GM12878 (cell line): ENCODE measurements around the gene ADAMTS4. TPM values are rescaled to one million over a fixed set of nuclear protein-coding genes. Genes with fewer than 3 reads are reported as not detected.

Experiments used
- ATAC-seq: fragments of 200-7000 bp; cut with Tn5 transposase; 3 replicates; pipeline ENCODE4 v1.9.1; 2020; ENCODE audit warnings: mild to moderate bottlenecking, moderate library complexity
- BruUV-seq: library from RNA; stranded (reverse); fragments of 400-500 nt; replicated peaks from 2 replicates; lab custom pipeline; 2021; lab: Mats Ljungman, UMichigan
- CTCF ChIA-PET: fragments of 300-600 bp; sonication (Branson Sonifier 250); formaldehyde crosslinking; extraction: SDS; loops from one replicate; lab custom pipeline; 2021; ENCODE audit warnings: inconsistent platforms; lab: Yijun Ruan, JAX
- POLR2A ChIA-PET: fragments of 350-600 bp; formaldehyde crosslinking; extraction: SDS; loops from one replicate; lab custom pipeline; 2021; ENCODE audit warnings: inconsistent platforms; lab: Charles Lee
- RAD21 ChIA-PET: fragments of 300-600 bp; sonication (Branson Sonifier 250); formaldehyde crosslinking; loops from one replicate; lab custom pipeline; 2023; ENCODE audit warnings: antibody characterized with exemption; ENCODE audit not compliant: unreplicated experiment; lab: Charles Lee
- SMC1A ChIA-PET: fragments of 300-600 bp; sonication (Branson Sonifier 250); formaldehyde crosslinking; loops from one replicate; lab custom pipeline; 2023; ENCODE audit not compliant: unreplicated experiment, uncharacterized antibody; lab: Charles Lee
- DNase-seq: peaks from one replicate; pipeline ENCODE4 v3.0.0-alpha.2; 2011; ENCODE audit warnings: low read depth, low spot score
- FAIRE-seq: peaks from 3 replicates; lab custom pipeline; 2011; peaks lifted over from hg19 to GRCh38; lab: Jason Lieb, UNC
- H2AFZ ChIP-seq: 2 replicates; pipeline ENCODE4 v1.6.0; 2011; ENCODE audit warnings: low read depth, low read length, control low read depth; ENCODE audit not compliant: control insufficient read depth
- H3K27ac ChIP-seq: 2 replicates; pipeline ENCODE4 v1.5.1; 2011; ENCODE audit warnings: control low read depth; ENCODE audit not compliant: control insufficient read depth, insufficient read depth
- H3K27me3 ChIP-seq, 2 experiments: replicated peaks in 1 of 2; 2 replicates each; pipeline versions ENCODE4 v1.6.0 to v1.6.1; 2011; ENCODE audit warnings: low read length in 1 of 2; ENCODE audit not compliant: control insufficient read depth in 2 of 2, insufficient read depth in 2 of 2
- H3K36me3 ChIP-seq, 2 experiments: 2 replicates each; pipeline ENCODE4 v1.5.1; 2011; ENCODE audit warnings: low read length in 1 of 2; ENCODE audit not compliant: control insufficient read depth in 2 of 2, insufficient read depth in 2 of 2
- H3K4me1 ChIP-seq: 2 replicates; pipeline ENCODE4 v1.6.1; 2011; ENCODE audit warnings: mild to moderate bottlenecking, low read length, moderate library complexity, mixed read lengths; ENCODE audit not compliant: control insufficient read depth, insufficient read depth
- H3K4me2 ChIP-seq: 2 replicates; pipeline ENCODE4 v1.6.0; 2011; ENCODE audit warnings: control low read depth; ENCODE audit not compliant: control insufficient read depth, insufficient read depth
- H3K4me3 ChIP-seq: fragments of 200-600 bp; sonication (generic); 2 replicates; pipeline ENCODE4 v1.5.1; 2016
- H3K79me2 ChIP-seq: 2 replicates; pipeline ENCODE4 v1.6.0; 2011; ENCODE audit warnings: low read length; ENCODE audit not compliant: control insufficient read depth, insufficient read depth
- H3K9ac ChIP-seq: 2 replicates; pipeline ENCODE4 v1.8.0; 2011; ENCODE audit warnings: low read length, control low read depth, mixed read lengths; ENCODE audit not compliant: control insufficient read depth, insufficient read depth
- H3K9me3 ChIP-seq: replicated peaks from 3 replicates; pipeline ENCODE4 v1.5.1; 2011; ENCODE audit warnings: mild to moderate bottlenecking, low read length; ENCODE audit not compliant: control insufficient read depth, insufficient read depth
- H4K20me1 ChIP-seq: 2 replicates; pipeline ENCODE4 v1.6.0; 2011; ENCODE audit not compliant: control insufficient read depth, insufficient read depth
- ESRRA ChIP-seq: IDR thresholded peaks from 2 replicates; pipeline ENCODE4 v1.6.1; 2012; ENCODE audit warnings: mild to moderate bottlenecking, low read length, improper control_type of control experiment
- FOXM1 ChIP-seq: IDR thresholded peaks from 2 replicates; pipeline ENCODE4 v1.6.1; 2012; ENCODE audit warnings: low read depth, mild to moderate bottlenecking, inconsistent platforms, low read length, moderate library complexity
- RAD51 ChIP-seq: fragments of 450-650 bp; IDR thresholded peaks from 2 replicates; pipeline ENCODE4 v1.6.1; 2016; ENCODE audit warnings: moderate library complexity, mild to moderate bottlenecking, inconsistent platforms
- WGBS: methylation state at CpG from one replicate; pipeline ENCODE4 v1.1.6; 2016; ENCODE audit warnings: low lambda C conversion rate; ENCODE audit not compliant: insufficient replicate concordance, insufficient coverage; ENCODE audit errors: missing lambda C conversion rate; 5-methylcytosine and 5-hydroxymethylcytosine counted together
- in situ Hi-C: fragments of 300-500 bp; cut with MboI; formaldehyde crosslinking; loops from 9 replicates; pipeline ENCODE4 v1.14.3; 2018; ENCODE audit warnings: mixed read lengths
- intact Hi-C: fragments of 100-400 bp; cut with micrococcal nuclease; formaldehyde crosslinking; loops from one replicate; pipeline ENCODE4 v1.14.2; 2022; ENCODE audit not compliant: unreplicated experiment
- polyA plus RNA-seq, 11 experiments: library from polyadenylated mRNA; depleted of rRNA in 4 of 11; unstranded in 6 of 11; stranded (reverse) in 5 of 11; fragments of >200 nt; fragmentation: Nextera tagmentation in 4 of 11; fragmentation: Illumina TruSeq in 1 of 11; extraction: Ambion mirVana in 4 of 11; extraction: Trizol in 1 of 11; gene quantifications; 1 replicate in 1 of 11; 2 replicates in 10 of 11; pipeline versions ENCODE4 v1.2.1 to v1.2.3, GENCODE V29; 2011 to 2016; ENCODE audit warnings: inconsistent platforms in 2 of 11, missing spikeins in 2 of 11, low read depth in 1 of 11
- total RNA-seq, 4 experiments: library from RNA; depleted of rRNA in 3 of 4; stranded (reverse); fragments of >200 nt in 3 of 4; fragmentation: Illumina TruSeq in 1 of 4; extraction: Trizol in 1 of 4; gene quantifications; 2 replicates each; pipeline versions ENCODE4 v1.2.1 to v1.2.3, GENCODE V29; 2013 to 2021
- TF ChIP-seq, protein P1 (sequence below): fragments of 450-650 bp; IDR thresholded peaks from 2 replicates; pipeline ENCODE4 v1.6.1; 2016; ENCODE audit warnings: mild to moderate bottlenecking
- TF ChIP-seq, protein P2 (sequence below): fragments of 150-350 bp; IDR thresholded peaks from 2 replicates; pipeline ENCODE4 v1.6.1; 2014; ENCODE audit warnings: mild to moderate bottlenecking, low read depth, low read length

Gene ADAMTS4
- total and polyA plus RNA-seq, 10 of the 15 experiments (the other 5 are each of a cell fraction or from before 2014, with no cell fraction given) = 0.01 to 0.13 (median 0.05) TPM; not detected in 2

DNA sequence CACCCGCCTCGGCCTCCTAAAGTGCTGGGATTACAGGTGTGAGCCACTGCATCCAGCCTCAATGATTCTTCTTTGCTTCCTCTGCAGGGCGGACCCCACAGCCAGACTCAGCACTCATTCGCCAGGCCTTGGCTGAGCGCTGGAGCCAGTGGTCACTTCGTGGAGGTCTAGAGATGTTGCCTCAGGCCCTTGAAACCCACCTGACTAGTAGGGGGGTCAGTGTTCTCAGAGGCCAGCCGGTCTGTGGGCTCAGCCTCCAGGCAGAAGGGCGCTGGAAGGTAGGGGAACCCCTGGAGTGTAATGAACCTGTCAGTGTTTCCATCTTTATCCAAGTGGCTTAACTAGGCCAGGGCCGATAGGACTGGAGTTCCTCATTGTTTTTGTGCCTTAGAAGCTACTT lies 29.9 kb downstream of the ADAMTS4 start:
- FAIRE-seq (no peak), ATAC-seq (no peak), DNase-seq (no peak)
- Histone ChIP-seq H3K9me3 (no peaks in the 10 kb centered on the region), H3K4me3 (no peak overlapping the region), H2AFZ (no peak overlapping the region), H3K27me3 (no peaks in the 10 kb centered on the region), H3K4me2 (no peak overlapping the region), H3K27ac (no peak overlapping the region), H3K36me3 (peaks cover 17 to 23% of the 10 kb centered on the region in 2 experiments), H4K20me1 (no peaks in the 10 kb centered on the region), H3K9ac (no peak overlapping the region), H3K79me2 (peaks cover 3% of the 10 kb centered on the region; the same call in 1 of the 2 replicates), H3K4me1 (peaks cover 8% of the 10 kb centered on the region)
- ChIA-PET SMC1A (interaction anchor here (1.1 to 1.2 kb wide), 2 partner anchors 33 to 57 kb away, joined by 3 read pairs; partner anchors contain the start of genes NDUFS2 and TOMM40L), CTCF (interaction anchor here (1.2 to 2.5 kb wide), 2 partner anchors 10 to 213 kb away, joined by 4 to 9 read pairs; no protein-coding TSS in a partner anchor), POLR2A (no interaction called here), RAD21 (interaction anchor here (4.8 kb wide), 1 partner anchor 214 kb away, joined by 34 read pairs; no protein-coding TSS in a partner anchor)
- no TSS peak for BruUV-seq
- in situ Hi-C loops = no loop called here
- TF ChIP-seq, protein P1, sequence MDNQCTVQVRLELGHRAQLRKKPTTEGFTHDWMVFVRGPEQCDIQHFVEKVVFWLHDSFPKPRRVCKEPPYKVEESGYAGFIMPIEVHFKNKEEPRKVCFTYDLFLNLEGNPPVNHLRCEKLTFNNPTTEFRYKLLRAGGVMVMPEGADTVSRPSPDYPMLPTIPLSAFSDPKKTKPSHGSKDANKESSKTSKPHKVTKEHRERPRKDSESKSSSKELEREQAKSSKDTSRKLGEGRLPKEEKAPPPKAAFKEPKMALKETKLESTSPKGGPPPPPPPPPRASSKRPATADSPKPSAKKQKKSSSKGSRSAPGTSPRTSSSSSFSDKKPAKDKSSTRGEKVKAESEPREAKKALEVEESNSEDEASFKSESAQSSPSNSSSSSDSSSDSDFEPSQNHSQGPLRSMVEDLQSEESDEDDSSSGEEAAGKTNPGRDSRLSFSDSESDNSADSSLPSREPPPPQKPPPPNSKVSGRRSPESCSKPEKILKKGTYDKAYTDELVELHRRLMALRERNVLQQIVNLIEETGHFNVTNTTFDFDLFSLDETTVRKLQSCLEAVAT = no peak
- TF ChIP-seq ESRRA (no peak), FOXM1 (no peak), RAD51 (no peak)
- TF ChIP-seq, protein P2, sequence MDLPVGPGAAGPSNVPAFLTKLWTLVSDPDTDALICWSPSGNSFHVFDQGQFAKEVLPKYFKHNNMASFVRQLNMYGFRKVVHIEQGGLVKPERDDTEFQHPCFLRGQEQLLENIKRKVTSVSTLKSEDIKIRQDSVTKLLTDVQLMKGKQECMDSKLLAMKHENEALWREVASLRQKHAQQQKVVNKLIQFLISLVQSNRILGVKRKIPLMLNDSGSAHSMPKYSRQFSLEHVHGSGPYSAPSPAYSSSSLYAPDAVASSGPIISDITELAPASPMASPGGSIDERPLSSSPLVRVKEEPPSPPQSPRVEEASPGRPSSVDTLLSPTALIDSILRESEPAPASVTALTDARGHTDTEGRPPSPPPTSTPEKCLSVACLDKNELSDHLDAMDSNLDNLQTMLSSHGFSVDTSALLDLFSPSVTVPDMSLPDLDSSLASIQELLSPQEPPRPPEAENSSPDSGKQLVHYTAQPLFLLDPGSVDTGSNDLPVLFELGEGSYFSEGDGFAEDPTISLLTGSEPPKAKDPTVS = no peak
- WGBS = 93% methylated on average over 9 of the region's 9 CpGs
- intact Hi-C loops = no loop called here
